ENCODE measurements around the gene SLC5A3.

Gene SLC5A3

DNA sequence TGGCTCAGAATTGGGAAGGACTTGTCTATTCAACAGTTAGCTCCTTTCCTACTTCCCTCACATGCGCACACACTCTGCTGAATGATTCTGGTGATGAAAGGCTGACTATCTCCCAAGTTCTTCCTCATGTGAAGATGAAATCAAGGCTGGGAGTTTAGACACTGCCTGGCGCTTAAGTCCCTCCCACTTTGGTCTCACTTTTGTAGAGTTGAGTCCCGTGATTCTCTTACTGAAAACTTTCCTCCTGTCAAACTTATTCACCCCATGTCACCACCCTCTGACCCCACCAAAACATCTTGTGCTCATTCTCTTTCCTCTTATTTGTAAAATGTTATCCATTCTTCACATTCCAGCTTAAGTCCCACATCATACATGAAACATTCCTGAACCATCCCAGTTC is 8.4 kb upstream of the SLC5A3 start:
- Histone ChIP-seq H3K4me2 (ENCODE audit: low read depth, low read length, poor library complexity, severe bottlenecking) (no peak overlapping the region), H3K27ac (ENCODE audit: low read depth, low read length) (no peak overlapping the region)

DNA sequence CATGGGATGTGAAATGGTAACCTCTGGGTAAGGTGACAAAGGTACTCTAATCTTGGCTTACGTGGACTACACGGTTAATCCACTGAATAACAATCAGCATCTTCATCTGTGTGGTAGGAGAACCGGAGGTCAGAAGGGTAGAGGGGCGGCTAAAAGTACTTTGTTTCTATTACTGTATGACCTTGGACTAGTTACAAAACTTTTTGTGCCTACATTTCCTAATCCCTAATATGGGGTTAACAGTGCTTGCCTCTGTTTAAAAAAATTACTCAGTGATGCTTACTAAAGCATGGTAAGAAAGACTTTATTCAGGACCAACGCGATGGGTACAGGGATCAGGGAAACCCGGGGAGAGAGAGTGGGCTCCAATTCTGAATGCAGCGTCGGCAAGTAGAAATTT is 1.7 kb upstream of the SLC5A3 start:
- peaks cover 27% of the 10 kb centered on the region for H3K79me2 ChIP-seq (ENCODE audit: insufficient read depth, low read length)
- no peaks in the 10 kb centered on the region; the same call in 1 of the 2 replicates for H4K20me1 ChIP-seq (ENCODE audit: low read depth, low read length)
- H3K4me3 ChIP-seq (ENCODE audit: insufficient read depth, low read length, poor library complexity, severe bottlenecking) = no peak overlapping the region
- no peak overlapping the region for H3K27ac ChIP-seq (ENCODE audit: low read depth, low read length)
- no peak for TF ChIP-seq EZH2phosphoT487 (conservative IDR thresholded peaks at IDR 0.05; ENCODE audit: low read length)
- TF ChIP-seq, protein P1, sequence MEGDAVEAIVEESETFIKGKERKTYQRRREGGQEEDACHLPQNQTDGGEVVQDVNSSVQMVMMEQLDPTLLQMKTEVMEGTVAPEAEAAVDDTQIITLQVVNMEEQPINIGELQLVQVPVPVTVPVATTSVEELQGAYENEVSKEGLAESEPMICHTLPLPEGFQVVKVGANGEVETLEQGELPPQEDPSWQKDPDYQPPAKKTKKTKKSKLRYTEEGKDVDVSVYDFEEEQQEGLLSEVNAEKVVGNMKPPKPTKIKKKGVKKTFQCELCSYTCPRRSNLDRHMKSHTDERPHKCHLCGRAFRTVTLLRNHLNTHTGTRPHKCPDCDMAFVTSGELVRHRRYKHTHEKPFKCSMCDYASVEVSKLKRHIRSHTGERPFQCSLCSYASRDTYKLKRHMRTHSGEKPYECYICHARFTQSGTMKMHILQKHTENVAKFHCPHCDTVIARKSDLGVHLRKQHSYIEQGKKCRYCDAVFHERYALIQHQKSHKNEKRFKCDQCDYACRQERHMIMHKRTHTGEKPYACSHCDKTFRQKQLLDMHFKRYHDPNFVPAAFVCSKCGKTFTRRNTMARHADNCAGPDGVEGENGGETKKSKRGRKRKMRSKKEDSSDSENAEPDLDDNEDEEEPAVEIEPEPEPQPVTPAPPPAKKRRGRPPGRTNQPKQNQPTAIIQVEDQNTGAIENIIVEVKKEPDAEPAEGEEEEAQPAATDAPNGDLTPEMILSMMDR (IDR thresholded peaks at IDR 0.05; ENCODE audit: insufficient read depth, low read length, poor library complexity, severe bottlenecking) = no peak
- H3K9me3 ChIP-seq (ENCODE audit: insufficient read depth, low read length) = no peaks in the 10 kb centered on the region
- H3K9ac ChIP-seq (ENCODE audit: low read length) = no peak overlapping the region
- H2AFZ ChIP-seq (ENCODE audit: low read depth, low read length, severe bottlenecking) = no peak overlapping the region
- H3F3A ChIP-seq (ENCODE audit: insufficient read depth) = 0 out of 2 replicates have a peak, but pooled peaks cover 3% of the 10 kb centered on the region
- no peaks in the 10 kb centered on the region for H3K9me2 ChIP-seq (replicated peaks; ENCODE audit: insufficient read depth, low read length)
- no peaks in the 10 kb centered on the region for H3K27me3 ChIP-seq (ENCODE audit: low read length)
- H3K36me3 ChIP-seq (ENCODE audit: low read length) = no peaks in the 10 kb centered on the region
- no peak overlapping the region for H3K4me2 ChIP-seq (ENCODE audit: low read depth, low read length, poor library complexity, severe bottlenecking)

More for the DNA sequence above, 8.4 kb upstream of the SLC5A3 start:
- Histone ChIP-seq H2AFZ (ENCODE audit: low read depth, low read length, severe bottlenecking) (no peak overlapping the region), H3F3A (ENCODE audit: insufficient read depth) (no peaks in the 10 kb centered on the region), H3K27me3 (ENCODE audit: low read length) (no peaks in the 10 kb centered on the region), H3K9ac (ENCODE audit: low read length) (no peak overlapping the region), H3K79me2 (ENCODE audit: insufficient read depth, low read length) (no peaks in the 10 kb centered on the region), H3K9me3 (ENCODE audit: insufficient read depth, low read length) (no peaks in the 10 kb centered on the region), H4K20me1 (ENCODE audit: low read depth, low read length) (no peaks in the 10 kb centered on the region), H3K9me2 (replicated peaks; ENCODE audit: insufficient read depth, low read length) (no peaks in the 10 kb centered on the region), H3K36me3 (ENCODE audit: low read length) (no peaks in the 10 kb centered on the region), H3K4me3 (ENCODE audit: insufficient read depth, low read length, poor library complexity, severe bottlenecking) (no peak overlapping the region)
- no peak for TF ChIP-seq EZH2phosphoT487 (conservative IDR thresholded peaks at IDR 0.05; ENCODE audit: low read length)
- TF ChIP-seq, protein P1 (IDR thresholded peaks at IDR 0.05; ENCODE audit: insufficient read depth, low read length, poor library complexity, severe bottlenecking) = no peak

DNA sequence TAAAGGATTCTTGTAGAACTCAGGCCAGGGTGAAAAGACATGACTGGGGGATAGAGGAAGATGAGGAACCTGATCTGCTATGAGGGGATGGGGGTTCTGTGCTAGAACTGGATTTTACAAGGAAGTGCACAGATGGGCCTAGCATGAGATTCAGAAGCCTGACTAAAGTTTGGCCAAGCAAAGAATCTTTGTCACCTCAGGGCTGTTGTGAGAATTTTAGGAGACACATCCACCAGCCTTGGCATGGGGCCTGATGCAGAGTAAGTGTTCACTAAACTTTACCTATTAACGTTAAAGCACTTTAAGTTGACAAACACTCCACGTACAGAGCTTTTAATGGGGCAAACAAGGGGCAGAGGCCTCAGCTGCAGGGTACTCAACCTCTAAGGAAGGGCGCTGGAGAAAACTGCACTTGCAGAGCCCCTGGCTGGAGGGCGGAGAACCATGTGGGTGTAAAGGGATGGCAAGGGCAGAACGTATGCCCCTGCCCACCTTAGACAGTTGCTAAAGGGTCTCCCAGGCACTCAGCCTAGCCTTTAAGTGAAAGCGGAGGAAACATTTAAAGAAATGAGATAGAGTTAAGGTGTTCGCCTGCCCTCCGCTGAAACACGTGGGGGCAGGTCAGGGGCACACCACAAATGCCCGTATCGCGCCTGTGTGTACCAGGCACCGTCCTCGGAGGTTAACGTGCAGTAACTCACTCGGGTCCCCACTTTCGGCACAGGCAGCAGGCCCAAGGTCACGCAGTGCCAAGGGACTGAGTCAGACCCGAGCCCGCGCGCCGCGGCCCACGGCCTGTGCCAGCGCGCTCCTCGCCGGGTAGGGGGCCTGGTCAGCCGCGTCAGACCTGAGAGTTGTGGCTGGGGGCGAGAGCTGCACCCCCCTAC is 990 bp upstream of the SLC5A3 start:
- Histone ChIP-seq H3K36me3 (ENCODE audit: low read length) (no peaks in the 10 kb centered on the region), H3K27me3 (ENCODE audit: low read length) (no peaks in the 10 kb centered on the region), H3F3A (ENCODE audit: insufficient read depth) (0 out of 2 replicates have a peak, but pooled peaks cover 3% of the 10 kb centered on the region), H3K9me2 (replicated peaks; ENCODE audit: insufficient read depth, low read length) (no peaks in the 10 kb centered on the region), H2AFZ (ENCODE audit: low read depth, low read length, severe bottlenecking) (peak overlapping the region; percentile 88), H3K79me2 (ENCODE audit: insufficient read depth, low read length) (peaks cover 33% of the 10 kb centered on the region), H3K4me2 (ENCODE audit: low read depth, low read length, poor library complexity, severe bottlenecking) (peak overlapping the region; percentile 52), H3K4me3 (ENCODE audit: insufficient read depth, low read length, poor library complexity, severe bottlenecking) (peak overlapping the region; percentile 42), H3K27ac (ENCODE audit: low read depth, low read length) (no peak overlapping the region), H3K9me3 (ENCODE audit: insufficient read depth, low read length) (no peaks in the 10 kb centered on the region), H3K9ac (ENCODE audit: low read length) (peak overlapping the region; percentile 72), H4K20me1 (ENCODE audit: low read depth, low read length) (no peaks in the 10 kb centered on the region; the same call in 1 of the 2 replicates)
- TF ChIP-seq, protein P1 (IDR thresholded peaks at IDR 0.05; ENCODE audit: insufficient read depth, low read length, poor library complexity, severe bottlenecking) = no peak
- TF ChIP-seq EZH2phosphoT487 (conservative IDR thresholded peaks at IDR 0.05; ENCODE audit: low read length) = no peak

Measured in SU-DHL-6 (cell line).